IMR-90 (cell line): Measurements from ENCODE around the gene ADSS1. TPM values are rescaled to one million over a fixed set of nuclear protein-coding genes. Genes with fewer than 3 reads are reported as not detected.

ENCODE experiments used
- ATAC-seq: fragments of 200-7000 bp; cut with Tn5 transposase; 2 replicates; pipeline ENCODE4 v1.9.1; 2020; ENCODE audit warnings: low read depth, mild to moderate bottlenecking, moderate library complexity
- Bru-seq: library from RNA; stranded (reverse); fragments of 400-500 nt; gene quantifications from one replicate; lab custom pipeline; 2021; lab: Mats Ljungman, UMichigan
- BruChase-seq, 2 experiments: library from RNA; stranded (reverse); fragments of 400-500 nt; gene quantifications; one replicate each; lab custom pipeline; 2021; lab: Mats Ljungman, UMichigan
- BruUV-seq: library from RNA; stranded (reverse); fragments of 400-500 nt; replicated peaks from 2 replicates; lab custom pipeline; 2021; lab: Mats Ljungman, UMichigan
- CTCF ChIA-PET: fragments of 300-600 bp; formaldehyde crosslinking; extraction: SDS; loops from one replicate; lab custom pipeline; 2021; ENCODE audit warnings: antibody characterized with exemption; lab: Yijun Ruan, JAX
- POLR2A ChIA-PET: fragments of 300-600 bp; sonication (Branson Sonifier 250); formaldehyde crosslinking; loops from one replicate; lab custom pipeline; 2022; ENCODE audit warnings: antibody characterized with exemption; ENCODE audit not compliant: unreplicated experiment; lab: Charles Lee
- DNase-seq: peaks from one replicate; pipeline ENCODE4 v3.0.0; 2013
- H2AFZ ChIP-seq: replicated peaks from 2 replicates; pipeline ENCODE3; 2013; ENCODE audit warnings: low read length, mild to moderate bottlenecking; ENCODE audit not compliant: poor library complexity
- H2AK5ac ChIP-seq: 2 replicates; pipeline ENCODE4 v1.6.1; 2013; ENCODE audit warnings: low read depth, low read length, inconsistent platforms
- H2AK9ac ChIP-seq: replicated peaks from 2 replicates; pipeline ENCODE3; 2013; ENCODE audit warnings: mild to moderate bottlenecking, low read depth, low read length, moderate library complexity; ENCODE audit not compliant: poor library complexity
- H2BK120ac ChIP-seq: 2 replicates; pipeline ENCODE4 v1.6.1; 2013; ENCODE audit warnings: low read depth, low read length, inconsistent platforms
- H2BK15ac ChIP-seq: 3 replicates; pipeline ENCODE4 v1.6.1; 2013; ENCODE audit warnings: low read depth, low read length, inconsistent platforms
- H2BK20ac ChIP-seq: 2 replicates; pipeline ENCODE4 v1.6.1; 2013; ENCODE audit warnings: low read depth, mild to moderate bottlenecking, inconsistent platforms, low read length, moderate library complexity
- H2BK5ac ChIP-seq: 2 replicates; pipeline ENCODE4 v1.6.1; 2013; ENCODE audit warnings: mild to moderate bottlenecking, low read depth, low read length, inconsistent platforms; ENCODE audit not compliant: poor library complexity, severe bottlenecking
- H3K14ac ChIP-seq: replicated peaks from 2 replicates; pipeline ENCODE4 v1.6.1; 2013; ENCODE audit warnings: low read depth, low read length, inconsistent platforms
- H3K18ac ChIP-seq: 2 replicates; pipeline ENCODE4 v1.6.1; 2013; ENCODE audit warnings: low read depth, low read length, control low read depth
- H3K23ac ChIP-seq: 2 replicates; pipeline ENCODE4 v1.6.1; 2013; ENCODE audit warnings: low read depth, low read length, inconsistent platforms
- H3K27ac ChIP-seq: 2 replicates; pipeline ENCODE4 v1.5.1; 2013; ENCODE audit warnings: mild to moderate bottlenecking, control low read depth, low read length; ENCODE audit not compliant: insufficient read depth
- H3K27me3 ChIP-seq: 2 replicates; pipeline ENCODE4 v1.6.1; 2013; ENCODE audit warnings: low read length; ENCODE audit not compliant: control insufficient read depth, insufficient read depth
- H3K36me3 ChIP-seq: 2 replicates; pipeline ENCODE4 v1.6.1; 2013; ENCODE audit warnings: low read length, mixed read lengths; ENCODE audit not compliant: control insufficient read depth, insufficient read depth
- H3K4ac ChIP-seq: 2 replicates; pipeline ENCODE4 v1.6.1; 2013; ENCODE audit warnings: low read depth, low read length, inconsistent platforms
- H3K4me1 ChIP-seq: 2 replicates; pipeline ENCODE4 v1.6.1; 2013; ENCODE audit warnings: low read length, mixed read lengths; ENCODE audit not compliant: control insufficient read depth, insufficient read depth
- H3K4me2 ChIP-seq: 2 replicates; pipeline ENCODE4 v1.6.1; 2013; ENCODE audit warnings: low read depth, mild to moderate bottlenecking, control low read depth, low read length, moderate library complexity
- H3K4me3 ChIP-seq: 2 replicates; pipeline ENCODE4 v1.5.1; 2013; ENCODE audit warnings: low read depth, mild to moderate bottlenecking, control low read depth, low read length, moderate library complexity; ENCODE audit not compliant: insufficient read depth
- H3K56ac ChIP-seq: 2 replicates; pipeline ENCODE4 v1.6.1; 2013; ENCODE audit warnings: low read length, inconsistent platforms; ENCODE audit not compliant: insufficient read depth; ENCODE audit errors: extremely low read depth
- H3K79me1 ChIP-seq, 2 experiments: 2 replicates each; pipeline ENCODE4 v1.6.1; 2013; ENCODE audit warnings: low read length in 2 of 2, inconsistent platforms in 1 of 2, low read depth in 1 of 2
- H3K9ac ChIP-seq: 2 replicates; pipeline ENCODE4 v1.6.1; 2013; ENCODE audit warnings: low read depth, low read length, control low read depth
- H3K9me1 ChIP-seq: 2 replicates; pipeline ENCODE4 v1.6.1; 2013; ENCODE audit warnings: low read length, inconsistent platforms; ENCODE audit not compliant: insufficient read depth
- H3K9me3 ChIP-seq: 2 replicates; pipeline ENCODE4 v1.6.1; 2013; ENCODE audit warnings: low read length; ENCODE audit not compliant: control insufficient read depth, insufficient read depth
- H4K20me1 ChIP-seq: 2 replicates; pipeline ENCODE4 v1.6.1; 2013; ENCODE audit warnings: low read length, inconsistent platforms; ENCODE audit not compliant: insufficient read depth
- H4K5ac ChIP-seq: 2 replicates; pipeline ENCODE4 v1.6.1; 2013; ENCODE audit warnings: mild to moderate bottlenecking, low read depth, low read length, control low read depth
- H4K8ac ChIP-seq, 2 experiments: 2 replicates each; pipeline ENCODE4 v1.6.1; 2013; ENCODE audit warnings: low read depth in 2 of 2, low read length in 2 of 2, control low read depth in 1 of 2, inconsistent platforms in 1 of 2
- H4K91ac ChIP-seq: 2 replicates; pipeline ENCODE4 v1.6.1; 2013; ENCODE audit warnings: low read depth, low read length, inconsistent platforms; ENCODE audit not compliant: insufficient read depth
- BHLHE40 ChIP-seq: fragments of 150-350 bp; IDR thresholded peaks from 2 replicates; pipeline ENCODE4 v1.6.1; 2016; ENCODE audit warnings: mild to moderate bottlenecking, low read depth, low read length
- CEBPB ChIP-seq: IDR thresholded peaks from 2 replicates; pipeline ENCODE4 v1.6.1; 2012; ENCODE audit warnings: low read depth, low read length, improper control_type of control experiment
- MAFK ChIP-seq: IDR thresholded peaks from 2 replicates; pipeline ENCODE4 v1.6.1; 2012; ENCODE audit warnings: low read depth, low read length, improper control_type of control experiment
- MXI1 ChIP-seq: IDR thresholded peaks from 2 replicates; pipeline ENCODE4 v1.6.1; 2012; ENCODE audit warnings: low read depth, mild to moderate bottlenecking, low read length, moderate library complexity, borderline replicate concordance
- RAD21 ChIP-seq: IDR thresholded peaks from 2 replicates; pipeline ENCODE4 v1.6.1; 2012; ENCODE audit warnings: low read length, improper control_type of control experiment
- SMC3 ChIP-seq: fragments of 150-350 bp; IDR thresholded peaks from 2 replicates; pipeline ENCODE4 v1.6.1; 2016; ENCODE audit warnings: low read depth, mild to moderate bottlenecking, antibody characterized with exemption, low read length, moderate library complexity
- WGBS, 2 experiments: methylation state at CpG; one replicate each; pipeline versions ENCODE4 v1.1.5 to v1.1.7; 2013; ENCODE audit warnings: missing lambda C conversion rate in 2 of 2; ENCODE audit not compliant: insufficient read length in 1 of 2; ENCODE audit errors: extremely low coverage in 2 of 2; 5-methylcytosine and 5-hydroxymethylcytosine counted together
- dilution Hi-C: fragments of 300-500 bp; cut with HindIII; formaldehyde crosslinking; loops from one replicate; pipeline ENCODE4 v1.14.3; 2018; ENCODE audit warnings: low sequenced_read_pairs; ENCODE audit not compliant: unreplicated experiment
- in situ Hi-C: fragments of 300-500 bp; cut with MboI; formaldehyde crosslinking; loops from 3 replicates; pipeline ENCODE4 v1.14.3; 2019; ENCODE audit warnings: low sequenced_read_pairs, inconsistent platforms, mixed read lengths
- intact Hi-C: fragments of 100-400 bp; cut with micrococcal nuclease; formaldehyde crosslinking; loops from 2 replicates; pipeline ENCODE4 v1.10.0; 2022
- long read RNA-seq: library from polyadenylated mRNA; unstranded; transcript quantifications from one replicate; pipeline ENCODE4 v2.0.0, GENCODE V29; 2021; ENCODE audit not compliant: unreplicated experiment
- polyA plus RNA-seq, 3 experiments: library from polyadenylated mRNA; depleted of rRNA; stranded (reverse); fragments of >200 nt; gene quantifications; 2 replicates each; pipeline ENCODE4 v1.2.3, GENCODE V29; 2012; ENCODE audit warnings: low replicate concordance in 1 of 3
- total RNA-seq: library from RNA; depleted of rRNA; stranded (reverse); fragments of >200 nt; gene quantifications from 2 replicates; pipeline ENCODE4 v1.2.3, GENCODE V29; 2012; rRNA removed
- TF ChIP-seq, protein P1 (sequence below): conservative IDR thresholded peaks from 2 replicates; pipeline ENCODE4 v1.5.1; 2012; ENCODE audit warnings: mild to moderate bottlenecking, low read depth, low read length, improper control_type of control experiment

Gene ADSS1
- total RNA-seq (1.8 and 2.5 TPM in 2 replicates), polyA plus RNA-seq (2012; rRNA removed) (3.9 and 5.2 TPM in 2 replicates), Bru-seq, nascent RNA (percentile 37 among the genes with signal in this experiment), BruChase-seq, experiment 1, labeled RNA remaining after a 6-hour chase (percentile 48 among the genes with signal in this experiment), BruChase-seq, experiment 2, labeled RNA remaining after a 2-hour chase (percentile 49 among the genes with signal in this experiment)
- polyA plus RNA-seq (2012; cell fraction: cytosol; rRNA removed) = 5.9 and 6.5 TPM in 2 replicates
- 28.6 and 32.1 TPM in 2 replicates for polyA plus RNA-seq (2012; cell fraction: nucleus; rRNA removed; ENCODE audit: low replicate concordance)
- long read RNA-seq, transcript ADSSL1-201 (13 exons, 1,766 nt) = major isoform, 6 of 8 reads
- long read RNA-seq, partial matches to known transcripts = 1 of 8 reads
- long read RNA-seq, other reads (novel, unspliced or antisense) = 1 of 8 reads

DNA sequence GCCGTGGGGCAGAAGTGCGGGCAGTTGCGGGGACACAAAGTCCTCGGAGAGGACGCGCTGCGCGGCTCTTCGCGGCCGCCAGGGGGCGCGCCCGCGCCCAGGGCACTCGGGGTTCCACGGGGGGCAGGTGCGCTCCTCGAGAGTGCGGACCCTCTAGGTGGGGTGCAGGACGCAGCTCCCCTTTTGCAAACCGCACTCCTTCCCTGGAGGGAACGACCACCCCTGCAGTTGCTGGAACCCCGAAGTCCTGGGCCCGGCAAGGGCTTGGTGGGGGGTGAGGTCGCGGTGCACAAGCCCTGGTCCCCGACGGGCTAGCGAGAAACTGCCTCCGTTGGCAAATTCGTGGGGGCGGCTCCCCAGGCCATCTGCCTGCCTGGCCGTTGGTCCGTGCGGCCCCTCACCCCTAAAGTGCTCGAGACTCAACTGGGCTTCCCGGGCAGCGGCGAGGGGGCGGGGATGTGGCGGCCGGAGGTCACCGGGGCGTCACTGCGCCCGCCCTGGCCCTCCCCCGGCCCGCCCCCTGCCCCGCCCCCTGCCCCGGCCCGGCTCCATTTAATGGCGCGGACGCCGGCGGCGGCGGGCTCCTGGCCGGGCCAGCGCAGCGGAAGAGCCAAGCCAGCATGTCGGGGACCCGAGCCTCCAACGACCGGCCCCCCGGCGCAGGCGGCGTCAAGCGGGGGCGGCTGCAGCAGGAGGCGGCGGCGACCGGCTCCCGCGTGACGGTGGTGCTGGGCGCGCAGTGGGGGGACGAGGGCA is at the start of gene ADSS1:
TSS of gene ADSS1 (plus strand) at position 579 of the 756 bp plus-strand sequence. CDS start at position 621, 42 bp downstream.
- H4K91ac ChIP-seq = no peak within 1 kb of the TSS; the same call in 1 of the 2 replicates
- BruUV-seq = no TSS peak

More for the DNA sequence above, at the start of gene ADSS1:
- Histone ChIP-seq H3K27me3 (no peaks in the 10 kb centered on the region; the same call in 1 of the 2 replicates), H3K9me3 (no peaks in the 10 kb centered on the region), H3K14ac (no peak within 1 kb of the TSS; the same call in 1 of the 2 replicates), H3K4ac (peak within 1 kb of the TSS; percentile 49; the same call in 1 of the 2 replicates), H3K27ac (peak within 1 kb of the TSS; percentile 27; the same call in 1 of the 2 replicates), H2AFZ (peak within 1 kb of the TSS; percentile 94), H3K36me3 (peaks cover 20% of the 10 kb centered on the region), H3K56ac (no peak within 1 kb of the TSS), H4K20me1 (peaks cover 25% of the 10 kb centered on the region), H4K5ac (peak within 1 kb of the TSS; percentile 1; the same call in 1 of the 2 replicates), H3K4me3 (peak within 1 kb of the TSS; percentile 94), H3K9ac (peak within 1 kb of the TSS; percentile 41), H2BK15ac (no peak within 1 kb of the TSS; the same call in 2 of the 3 replicates), H3K4me1 (peaks cover 23% of the 10 kb centered on the region), H4K8ac (peak within 1 kb of the TSS in 1 of 2 experiments; percentile 13; a peak in 1 of 4 replicates), H2AK5ac (peak within 1 kb of the TSS; percentile 81), H3K4me2 (peak within 1 kb of the TSS; percentile 99), H2BK20ac (no peak within 1 kb of the TSS), H2BK5ac (no peak within 1 kb of the TSS), H2AK9ac (peak within 1 kb of the TSS; percentile 95), H2BK120ac (no peak within 1 kb of the TSS), H3K79me1 (peaks cover 12 to 21% of the 10 kb centered on the region in 2 experiments; a peak in 2 of 4 replicates), H3K23ac (no peak within 1 kb of the TSS), H3K18ac (no peak within 1 kb of the TSS), H3K9me1 (no peaks in the 10 kb centered on the region)
- TF ChIP-seq MAFK (peak; percentile 44; the same call in 1 of the 2 replicates), CEBPB (no peak), RAD21 (peak; percentile 24; the same call in 1 of the 2 replicates), BHLHE40 (no peak), MXI1 (no peak), SMC3 (0 out of 2 replicates have a peak, but pooled peaks have one; percentile 18)
- TF ChIP-seq, protein P1, sequence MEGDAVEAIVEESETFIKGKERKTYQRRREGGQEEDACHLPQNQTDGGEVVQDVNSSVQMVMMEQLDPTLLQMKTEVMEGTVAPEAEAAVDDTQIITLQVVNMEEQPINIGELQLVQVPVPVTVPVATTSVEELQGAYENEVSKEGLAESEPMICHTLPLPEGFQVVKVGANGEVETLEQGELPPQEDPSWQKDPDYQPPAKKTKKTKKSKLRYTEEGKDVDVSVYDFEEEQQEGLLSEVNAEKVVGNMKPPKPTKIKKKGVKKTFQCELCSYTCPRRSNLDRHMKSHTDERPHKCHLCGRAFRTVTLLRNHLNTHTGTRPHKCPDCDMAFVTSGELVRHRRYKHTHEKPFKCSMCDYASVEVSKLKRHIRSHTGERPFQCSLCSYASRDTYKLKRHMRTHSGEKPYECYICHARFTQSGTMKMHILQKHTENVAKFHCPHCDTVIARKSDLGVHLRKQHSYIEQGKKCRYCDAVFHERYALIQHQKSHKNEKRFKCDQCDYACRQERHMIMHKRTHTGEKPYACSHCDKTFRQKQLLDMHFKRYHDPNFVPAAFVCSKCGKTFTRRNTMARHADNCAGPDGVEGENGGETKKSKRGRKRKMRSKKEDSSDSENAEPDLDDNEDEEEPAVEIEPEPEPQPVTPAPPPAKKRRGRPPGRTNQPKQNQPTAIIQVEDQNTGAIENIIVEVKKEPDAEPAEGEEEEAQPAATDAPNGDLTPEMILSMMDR = peak; percentile 64
- WGBS, 2 experiments = 3% methylated on average over 41 of the region's 82 CpGs; no CpG with 5 or more reads in 1 of the 2 experiments
- in situ Hi-C loops = no loop called here
- CTCF ChIA-PET = no interaction called here
- intact Hi-C loops = loop anchor here (5.0 kb wide), 1 partner anchor 72 kb away; no protein-coding TSS in a partner anchor
- dilution Hi-C loops = no loop called here
- peak; percentile 81 for ATAC-seq
- no peak for DNase-seq
- POLR2A ChIA-PET = no interaction called here
